ENCODE measurements around the gene C1GALT1. TPM values are rescaled to one million over a fixed set of nuclear protein-coding genes. Genes with fewer than 3 reads are reported as not detected.

C1GALT1 gene
- total and polyA plus RNA-seq, 2 donors (not counting 1 experiment from before 2014, with no cell fraction given) = 12.4 to 66.8 TPM

DNA sequence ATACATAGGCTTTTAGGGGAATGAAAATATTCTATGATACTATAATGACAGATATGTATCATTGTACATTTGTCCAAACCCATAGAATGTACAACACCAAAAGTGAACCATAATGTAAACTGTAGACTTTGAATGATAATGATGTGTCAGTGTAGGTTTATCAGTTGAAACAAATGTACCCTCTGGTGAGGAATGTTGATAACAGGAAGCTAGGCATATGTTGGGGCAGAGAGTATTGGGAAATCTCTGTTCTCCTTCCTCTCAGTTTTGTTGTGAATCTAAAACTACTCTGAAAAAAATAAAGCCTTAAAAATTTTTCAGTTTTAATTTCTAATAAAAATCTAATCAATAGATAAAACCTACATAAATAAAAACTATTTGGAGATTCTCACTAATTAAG is 36.9 kb downstream of the C1GALT1 start:
- Histone ChIP-seq H3K9me3 (ENCODE audit: control extremely low read depth in 1 of 3, control insufficient read depth in 2 of 3, insufficient read depth in 1 of 3, low read length in 2 of 3) (no peaks in the 10 kb centered on the region), H3K79me2 (ENCODE audit: control insufficient read depth, insufficient read depth, low read length) (peaks cover 73% of the 10 kb centered on the region), H3K27ac (ENCODE audit: low read length in 2 of 2) (no peak overlapping the region), H3K27me3 (replicated peaks in 1 of 4; ENCODE audit: control extremely low read depth in 1 of 4, control insufficient read depth in 3 of 4, insufficient read depth in 4 of 4, low read length in 3 of 4) (no peaks in the 10 kb centered on the region), H3K4me1 (ENCODE audit: control insufficient read depth in 2 of 2, insufficient read depth in 2 of 2, low read length in 2 of 2) (no peaks in the 10 kb centered on the region), H3K36me3 (replicated peaks in 1 of 2; ENCODE audit: control extremely low read depth in 1 of 2, control insufficient read depth in 1 of 2, extremely low read depth in 1 of 2, insufficient read depth in 2 of 2, low read length in 1 of 2) (peaks cover 3 to 40% of the 10 kb centered on the region in 2 experiments), H3K4me3 (ENCODE audit: control extremely low read depth in 1 of 5, extremely low read depth in 1 of 5, insufficient read depth in 1 of 5, low read depth in 2 of 5, low read length in 4 of 5) (no peak overlapping the region), H3K4me2 (replicated peaks; ENCODE audit: low read depth, low read length, poor library complexity, severe bottlenecking) (no peak overlapping the region), H2AFZ (ENCODE audit: insufficient read depth, low read depth, low read length, poor library complexity, severe bottlenecking) (no peak overlapping the region), H4K20me1 (ENCODE audit: control insufficient read depth, insufficient read depth, low read length, poor library complexity, severe bottlenecking) (peaks cover 20% of the 10 kb centered on the region), H3K9ac (ENCODE audit: low read length) (no peak overlapping the region)
- no peak overlapping the region for H3K4me3 Mint-ChIP-seq
- no peaks in the 10 kb centered on the region for H3K9me3 Mint-ChIP-seq (ENCODE audit: insufficient read depth)
- TF ChIP-seq EZH2 (IDR thresholded peaks at IDR 0.05; ENCODE audit: borderline replicate concordance, insufficient read depth, low read depth, low read length, poor library complexity, severe bottlenecking) = no peak
- TF ChIP-seq, protein P1, sequence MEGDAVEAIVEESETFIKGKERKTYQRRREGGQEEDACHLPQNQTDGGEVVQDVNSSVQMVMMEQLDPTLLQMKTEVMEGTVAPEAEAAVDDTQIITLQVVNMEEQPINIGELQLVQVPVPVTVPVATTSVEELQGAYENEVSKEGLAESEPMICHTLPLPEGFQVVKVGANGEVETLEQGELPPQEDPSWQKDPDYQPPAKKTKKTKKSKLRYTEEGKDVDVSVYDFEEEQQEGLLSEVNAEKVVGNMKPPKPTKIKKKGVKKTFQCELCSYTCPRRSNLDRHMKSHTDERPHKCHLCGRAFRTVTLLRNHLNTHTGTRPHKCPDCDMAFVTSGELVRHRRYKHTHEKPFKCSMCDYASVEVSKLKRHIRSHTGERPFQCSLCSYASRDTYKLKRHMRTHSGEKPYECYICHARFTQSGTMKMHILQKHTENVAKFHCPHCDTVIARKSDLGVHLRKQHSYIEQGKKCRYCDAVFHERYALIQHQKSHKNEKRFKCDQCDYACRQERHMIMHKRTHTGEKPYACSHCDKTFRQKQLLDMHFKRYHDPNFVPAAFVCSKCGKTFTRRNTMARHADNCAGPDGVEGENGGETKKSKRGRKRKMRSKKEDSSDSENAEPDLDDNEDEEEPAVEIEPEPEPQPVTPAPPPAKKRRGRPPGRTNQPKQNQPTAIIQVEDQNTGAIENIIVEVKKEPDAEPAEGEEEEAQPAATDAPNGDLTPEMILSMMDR (IDR thresholded peaks at IDR 0.05) = no peak
- H3K27me3 Mint-ChIP-seq = no peaks in the 10 kb centered on the region
- no peak for ATAC-seq (ENCODE audit: low read depth)
- H3K4me1 Mint-ChIP-seq = peaks cover 24% of the 10 kb centered on the region
- ChIA-PET POLR2A (no interaction called here), CTCF (no interaction called here)
- no peak overlapping the region for H3K27ac Mint-ChIP-seq
- no peak for DNase-seq
- intact Hi-C loops (cut with micrococcal nuclease) = no loop called here

DNA sequence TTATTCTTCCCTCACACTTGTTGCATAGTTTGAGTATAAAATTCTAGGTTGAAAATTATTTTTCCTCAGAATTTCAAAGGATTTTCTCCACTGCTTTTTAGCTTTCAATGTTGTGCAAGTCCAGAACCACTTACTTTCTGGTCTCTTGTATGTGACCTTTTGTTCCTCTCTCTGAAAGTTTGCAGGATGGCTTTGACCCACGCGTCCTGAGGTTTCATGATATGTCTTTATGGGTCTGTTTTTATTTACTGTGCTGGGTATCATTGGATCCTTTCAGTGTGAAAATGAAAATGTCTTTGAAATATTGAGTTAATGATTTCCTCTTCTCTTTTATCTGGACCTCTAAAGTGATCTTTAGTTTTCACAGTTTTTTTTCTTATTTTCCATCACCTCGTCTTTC is 38.5 kb downstream of the C1GALT1 start:
- Mint-ChIP-seq H3K27me3 (no peaks in the 10 kb centered on the region), H3K4me3 (no peak overlapping the region), H3K9me3 (ENCODE audit: insufficient read depth) (no peaks in the 10 kb centered on the region), H3K4me1 (peaks cover 25% of the 10 kb centered on the region), H3K27ac (no peak overlapping the region)
- H3K4me2 ChIP-seq (replicated peaks; ENCODE audit: low read depth, low read length, poor library complexity, severe bottlenecking) = no peak overlapping the region
- H3K9ac ChIP-seq (ENCODE audit: low read length) = no peak overlapping the region
- no CpG with 5 or more reads among the region's 3 CpGs for WGBS (ENCODE audit: insufficient coverage)
- no peaks in the 10 kb centered on the region for H3K9me3 ChIP-seq (ENCODE audit: control extremely low read depth in 1 of 3, control insufficient read depth in 2 of 3, insufficient read depth in 1 of 3, low read length in 2 of 3)
- no peak overlapping the region for H3K4me3 ChIP-seq (ENCODE audit: control extremely low read depth in 1 of 5, extremely low read depth in 1 of 5, insufficient read depth in 1 of 5, low read depth in 2 of 5, low read length in 4 of 5)
- H3K27ac ChIP-seq (ENCODE audit: low read length in 2 of 2) = no peak overlapping the region
- H4K20me1 ChIP-seq (ENCODE audit: control insufficient read depth, insufficient read depth, low read length, poor library complexity, severe bottlenecking) = peaks cover 12% of the 10 kb centered on the region
- H2AFZ ChIP-seq (ENCODE audit: insufficient read depth, low read depth, low read length, poor library complexity, severe bottlenecking) = no peak overlapping the region
- H3K79me2 ChIP-seq (ENCODE audit: control insufficient read depth, insufficient read depth, low read length) = peaks cover 73% of the 10 kb centered on the region
- ATAC-seq (ENCODE audit: low read depth) (no peak), DNase-seq (no peak)
- ChIA-PET CTCF (interaction anchor here (1.9 kb wide), 1 partner anchor 16 kb away, joined by 6 read pairs; no protein-coding TSS in a partner anchor), POLR2A (no interaction called here)
- TF ChIP-seq, protein P1 (IDR thresholded peaks at IDR 0.05) = no peak
- TF ChIP-seq EZH2 (IDR thresholded peaks at IDR 0.05; ENCODE audit: borderline replicate concordance, insufficient read depth, low read depth, low read length, poor library complexity, severe bottlenecking) = no peak
- no peaks in the 10 kb centered on the region for H3K27me3 ChIP-seq (replicated peaks in 1 of 4; ENCODE audit: control extremely low read depth in 1 of 4, control insufficient read depth in 3 of 4, insufficient read depth in 4 of 4, low read length in 3 of 4)
- intact Hi-C loops (cut with micrococcal nuclease) = no loop called here
- H3K4me1 ChIP-seq (ENCODE audit: control insufficient read depth in 2 of 2, insufficient read depth in 2 of 2, low read length in 2 of 2) = no peaks in the 10 kb centered on the region
- H3K36me3 ChIP-seq (replicated peaks in 1 of 2; ENCODE audit: control extremely low read depth in 1 of 2, control insufficient read depth in 1 of 2, extremely low read depth in 1 of 2, insufficient read depth in 2 of 2, low read length in 1 of 2) = peaks cover 3 to 25% of the 10 kb centered on the region in 2 experiments
